GM19438 (cell line): ENCODE results near the gene PRSS53.
"Not testable (repeated sequence)": the region's sequence is repeated elsewhere in the genome, so short reads cannot be mapped to it uniquely, and the experiment has no call there.

Experiments
- ATAC-seq: cut with Tn5 transposase; IDR thresholded peaks from one replicate; pipeline ENCODE4 v1.9.1; 2021; ENCODE audit warnings: low read depth; ENCODE audit not compliant: unreplicated experiment

Gene PRSS53

DNA sequence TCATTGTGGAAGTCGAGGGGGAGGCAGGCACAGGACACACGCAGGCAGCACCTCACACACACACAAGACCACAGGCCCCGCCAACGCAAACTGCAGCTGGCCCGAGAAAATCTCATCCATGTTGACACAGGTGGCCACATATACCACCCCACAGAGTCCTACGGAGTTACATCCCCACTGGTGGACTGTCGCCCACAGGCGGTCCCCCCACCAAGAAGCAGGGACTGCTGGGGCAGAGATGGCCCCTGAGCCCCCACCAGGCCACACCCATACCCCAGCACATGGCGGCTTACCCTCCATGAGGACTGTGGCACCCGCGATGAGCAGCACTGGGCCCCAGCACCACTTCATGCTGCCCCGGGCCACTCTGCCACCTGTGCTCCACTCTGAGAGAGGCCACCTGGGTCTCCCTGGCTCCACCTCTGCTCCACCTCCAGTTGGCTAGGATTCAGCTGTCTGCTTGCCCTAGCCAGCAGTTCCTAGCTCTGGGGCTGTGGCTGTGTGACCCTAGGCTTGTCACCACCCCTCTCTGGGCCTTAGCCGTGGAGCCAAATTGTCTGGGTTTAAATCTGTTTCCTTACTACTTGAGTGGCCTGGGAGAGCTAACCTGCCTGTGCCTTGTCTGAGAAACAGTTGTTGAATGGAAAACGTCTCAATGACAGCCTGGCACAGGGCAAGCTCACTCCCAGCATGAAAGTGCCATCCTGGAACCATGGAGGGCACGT, at the start of gene PRSS53:
Gene PRSS53, minus strand, starts transcription at position 485 of the 725 bp plus-strand sequence. Its CDS starts 134 bp downstream, at position 351.
- ATAC-seq, result no peak

DNA sequence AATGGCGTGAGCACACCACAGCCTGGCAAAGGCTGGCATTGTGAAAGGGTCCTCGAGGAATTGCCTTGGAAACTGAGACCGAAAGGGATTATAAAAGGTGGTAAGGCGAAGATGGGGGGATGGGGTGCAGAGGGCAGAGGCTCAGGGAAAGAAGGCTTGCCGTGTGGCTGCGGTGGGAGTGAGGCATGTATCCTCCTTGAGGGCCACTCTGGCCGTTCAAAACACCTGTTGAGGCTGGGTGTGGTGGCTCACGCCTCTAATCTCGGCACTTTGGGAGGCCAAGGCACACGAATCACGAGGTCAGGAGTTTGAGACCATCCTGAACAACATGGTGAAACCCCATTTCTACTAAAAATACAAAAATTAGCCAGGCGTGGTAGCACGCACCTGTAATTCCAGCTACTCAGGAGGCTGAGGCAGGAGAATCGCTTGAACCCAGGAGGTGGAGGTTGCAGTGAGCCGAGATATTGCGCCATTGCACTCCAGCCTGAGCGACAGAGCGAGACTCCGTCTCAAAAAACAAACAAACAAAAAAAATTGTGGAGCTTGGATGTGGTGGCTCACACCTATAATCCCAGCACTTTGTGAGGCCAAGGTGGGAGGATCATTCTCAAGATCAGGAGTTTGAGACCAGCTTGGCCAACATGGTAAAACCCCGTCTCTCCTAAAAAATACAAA, 48.2 kb upstream of the PRSS53 start:
- not testable (repeated sequence) for ATAC-seq

DNA sequence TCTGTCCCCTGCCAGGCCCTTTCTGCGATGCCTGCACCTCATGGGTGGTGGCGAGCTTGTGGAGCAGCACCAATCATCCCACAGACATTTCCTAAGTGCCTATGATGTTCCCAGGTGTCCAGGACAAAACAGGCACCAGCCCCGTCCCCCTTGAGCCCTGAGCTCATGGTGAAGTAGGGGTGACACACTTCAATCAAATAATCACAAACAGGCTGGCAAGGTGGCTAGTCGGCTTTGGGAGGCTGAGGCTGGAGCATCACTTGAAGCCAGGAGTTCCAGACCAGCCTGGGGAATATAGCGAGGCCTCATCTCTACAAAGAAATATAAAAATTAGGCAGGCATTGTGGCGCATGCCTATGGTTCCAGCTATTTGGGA, 47.5 kb upstream of the PRSS53 start:
- no peak for ATAC-seq

DNA sequence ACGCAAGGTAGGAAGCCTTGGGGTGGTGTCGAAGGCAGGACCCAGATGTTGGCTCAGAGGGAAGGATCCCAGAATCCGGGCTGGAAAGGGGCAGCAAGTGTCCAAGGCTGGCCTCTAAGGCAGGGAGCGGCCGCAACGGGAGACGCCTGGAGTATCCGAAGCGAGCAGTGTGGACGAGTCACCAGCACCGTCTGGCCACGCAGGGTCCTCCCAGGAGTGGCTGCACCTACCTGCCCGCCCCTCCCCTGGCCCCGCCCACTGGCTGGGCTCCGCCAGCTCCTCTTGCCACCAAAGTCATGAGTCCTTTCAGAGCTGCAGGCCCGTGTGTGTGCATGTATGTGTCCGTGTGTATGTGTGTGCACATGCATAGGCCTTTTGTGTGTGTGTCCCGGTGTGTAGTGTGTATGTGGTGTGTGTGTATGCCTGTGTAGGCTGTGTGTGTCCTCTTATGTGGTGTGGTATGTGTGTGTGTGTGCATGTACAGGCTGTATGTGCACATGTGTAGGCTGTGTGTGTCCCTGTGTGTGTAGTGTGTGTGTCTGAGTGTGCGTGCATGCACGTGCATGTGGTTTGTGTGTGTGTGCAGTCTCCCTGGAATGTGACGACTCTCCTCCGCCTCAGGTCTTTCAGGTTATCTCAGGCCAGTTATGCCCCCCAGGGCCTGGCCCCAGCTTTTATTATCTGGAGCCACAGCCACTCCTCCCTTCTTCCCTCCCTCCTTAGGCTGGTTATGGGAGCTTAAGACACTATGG, 47.0 kb upstream of the PRSS53 start, which contains the start of gene PRSS8:
Gene PRSS8, minus strand, starts transcription at position 193 of the 752 bp plus-strand sequence. CDS start 229 bp downstream, outside the sequence.
- ATAC-seq, result no peak

DNA sequence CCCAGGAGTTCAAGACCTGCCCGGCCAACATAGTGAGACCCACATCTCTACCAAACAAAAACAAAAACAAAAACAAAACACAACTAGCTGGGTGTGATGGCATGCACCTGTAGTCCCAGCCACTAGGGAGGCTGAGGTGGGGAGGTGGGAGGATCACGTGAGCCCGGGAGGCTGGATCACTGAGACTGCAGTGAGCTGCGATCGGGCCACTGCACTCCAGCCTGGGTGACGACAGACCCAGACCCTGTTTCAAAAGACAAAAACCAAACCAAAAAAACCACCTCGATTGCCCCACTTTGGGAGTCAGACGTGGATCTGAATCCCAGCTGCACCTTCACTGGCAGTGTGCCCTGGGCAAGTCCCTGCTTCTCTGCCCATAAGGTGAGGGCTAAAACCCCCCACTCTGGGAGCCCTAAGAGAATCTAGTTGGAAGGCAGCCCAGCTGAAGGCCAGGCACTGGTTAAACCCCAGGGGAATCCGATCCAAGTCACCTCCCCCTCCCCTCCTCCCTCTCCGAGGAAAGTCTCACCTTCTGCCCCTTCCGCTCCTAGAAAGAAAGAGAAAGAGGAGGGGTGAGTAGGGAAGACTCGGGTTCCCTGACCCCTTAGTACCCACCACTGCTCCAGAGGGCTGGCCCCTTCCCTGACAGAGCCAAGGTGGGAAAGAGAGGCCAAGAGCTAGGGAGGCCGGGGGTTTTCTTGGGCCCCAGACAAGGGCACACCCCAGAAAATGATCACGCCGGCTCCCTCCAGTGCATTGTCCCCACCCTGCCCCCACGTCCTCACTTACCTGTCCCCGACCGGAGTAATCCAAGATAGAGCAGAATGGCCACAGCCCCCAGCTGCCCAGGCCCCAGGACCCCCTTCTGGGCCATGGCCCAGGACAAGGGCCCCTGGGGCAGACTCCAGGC, 46.1 kb upstream of the PRSS53 start:
- ATAC-seq, result no peak

DNA sequence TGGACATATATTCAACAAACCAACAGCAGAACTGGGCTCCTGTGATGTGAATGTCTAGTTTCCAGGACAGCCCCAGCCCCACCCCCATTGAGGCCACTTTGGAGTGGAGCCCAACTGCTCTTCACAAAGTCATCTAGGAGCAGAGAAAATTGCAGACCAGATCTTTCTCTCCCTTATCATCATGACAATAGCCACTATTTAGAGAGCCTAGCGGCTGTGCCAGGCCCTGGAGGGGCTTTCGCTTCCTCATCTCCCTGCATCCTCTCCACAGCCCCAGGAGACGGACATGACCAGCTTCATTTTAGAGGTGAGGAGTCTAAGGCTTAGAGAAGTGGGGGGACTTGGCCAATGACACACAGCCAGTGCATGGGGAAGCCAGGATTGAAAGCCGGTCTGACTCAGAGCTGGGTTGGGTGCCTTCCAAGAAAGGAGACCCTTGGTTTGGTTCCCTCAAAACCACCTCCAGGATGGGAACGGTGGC, 45.4 kb upstream of the PRSS53 start:
- no peak for ATAC-seq

DNA sequence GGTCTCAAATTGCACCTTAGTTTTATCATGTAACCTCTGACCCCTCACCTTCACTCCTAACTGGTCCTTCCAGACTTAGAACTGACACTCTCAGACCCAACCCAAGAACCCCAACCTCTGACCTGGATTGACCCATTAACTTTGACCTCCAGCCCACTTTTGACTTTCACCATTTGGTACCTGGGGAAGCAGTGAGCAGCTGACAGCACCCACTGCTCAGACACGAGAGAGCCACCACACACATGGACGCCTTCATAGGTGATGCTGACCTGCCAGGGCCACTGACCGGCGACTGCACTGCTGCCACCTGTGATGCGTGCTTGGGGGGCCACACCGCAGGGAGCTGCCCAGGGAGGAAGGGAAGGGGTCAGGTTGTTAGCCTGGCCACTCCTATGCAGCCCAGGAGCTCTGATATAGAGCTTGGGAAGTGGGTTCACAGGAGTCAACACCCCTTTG, 44.3 kb upstream of the PRSS53 start:
- no peak for ATAC-seq

DNA sequence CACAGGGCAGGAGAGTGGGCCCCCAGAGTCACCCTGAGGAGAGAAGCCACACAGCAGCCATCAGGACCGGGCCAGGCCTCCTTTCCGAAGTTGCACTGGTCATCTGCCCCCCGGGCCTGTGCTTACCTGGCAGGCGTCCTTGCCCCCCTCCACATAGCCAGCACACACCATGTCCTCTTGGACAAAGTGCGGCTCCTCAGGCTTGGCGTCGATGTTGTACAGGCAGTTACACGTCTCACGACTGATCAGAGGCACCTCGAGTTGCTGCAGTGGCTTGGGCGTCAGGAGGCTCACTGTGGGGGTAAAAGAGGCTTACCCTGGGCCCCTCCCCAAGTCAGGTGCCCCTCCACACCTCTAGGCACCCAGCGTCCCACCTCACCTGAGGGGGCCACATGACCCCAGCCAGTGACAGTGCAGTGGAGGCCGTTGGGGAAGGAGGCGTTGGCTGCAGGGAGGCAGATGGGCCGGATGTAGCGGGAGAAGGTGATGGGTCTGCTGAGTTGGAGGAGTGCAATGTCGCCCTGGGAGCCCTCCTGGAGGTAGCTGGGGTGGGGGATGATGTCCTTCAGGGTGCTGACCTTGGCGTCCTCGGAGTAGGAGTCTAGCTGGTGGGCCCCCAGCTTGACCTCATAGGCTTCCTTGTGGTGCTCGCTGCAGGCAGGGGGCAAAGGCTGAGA, 43.7 kb upstream of the PRSS53 start:
- ATAC-seq, result no peak

DNA sequence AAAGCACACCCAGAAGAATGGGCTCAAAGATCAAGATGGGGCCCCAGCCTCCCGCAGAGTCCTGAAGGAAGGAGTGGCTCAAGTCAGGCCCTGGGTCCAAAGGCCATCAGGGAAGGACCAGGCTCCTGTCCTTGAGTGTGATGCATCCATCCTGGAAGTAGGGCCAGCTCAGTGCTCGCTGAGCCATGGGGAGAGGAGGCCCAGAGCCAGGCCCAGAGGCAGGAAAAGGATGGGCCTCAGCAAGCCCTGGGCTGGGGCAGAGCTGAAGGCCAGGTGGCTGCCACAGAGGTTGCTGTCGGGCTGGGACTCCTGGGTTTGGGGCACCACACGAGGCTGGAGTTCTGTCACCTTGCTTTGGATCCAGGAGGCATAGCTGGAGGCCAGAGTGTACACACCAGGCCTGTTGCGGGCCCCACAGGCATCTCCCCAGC, 43.1 kb upstream of the PRSS53 start:
- no peak for ATAC-seq

DNA sequence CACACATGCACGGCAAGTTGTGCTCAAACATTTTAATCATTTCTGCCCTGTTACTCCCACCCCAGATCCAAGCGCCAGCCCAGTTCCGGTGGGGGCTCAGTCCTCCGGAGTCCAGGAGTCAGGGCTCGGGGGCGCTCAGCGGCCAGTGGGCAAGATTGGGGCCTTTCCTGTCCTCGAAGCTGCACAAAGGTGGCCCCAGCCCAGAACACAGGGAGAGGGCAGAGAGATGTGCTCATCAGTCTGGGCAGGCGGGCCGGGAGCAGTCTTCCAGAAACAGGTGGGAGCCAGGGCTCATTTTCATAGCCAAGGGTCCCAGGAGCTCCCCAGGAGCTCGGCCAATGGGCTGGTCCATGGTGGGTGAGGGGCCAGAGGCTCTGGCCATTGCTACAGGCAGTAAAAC, 42.7 kb upstream of the PRSS53 start:
- ATAC-seq, result no peak

DNA sequence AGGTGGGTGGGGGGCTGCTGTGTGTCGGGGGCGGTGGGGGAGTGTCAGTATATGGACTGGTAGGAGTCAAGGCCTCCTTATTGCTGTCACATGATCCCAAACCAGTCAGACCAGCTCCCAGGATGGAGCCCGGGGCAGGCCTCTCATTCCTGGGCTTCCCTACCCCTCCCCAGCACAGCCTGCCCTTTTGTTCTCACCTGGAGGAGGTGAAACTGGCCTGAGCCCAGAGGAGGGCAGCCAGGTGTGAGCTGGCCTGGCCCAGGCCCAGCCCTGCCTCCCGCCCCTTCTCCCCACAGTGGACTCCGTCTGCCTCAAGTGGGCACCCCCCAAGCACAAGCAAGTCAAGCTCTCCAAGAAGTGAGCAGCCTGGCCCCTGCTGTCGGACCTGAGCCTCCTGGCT, 42.2 kb upstream of the PRSS53 start:
- ATAC-seq, result no peak

DNA sequence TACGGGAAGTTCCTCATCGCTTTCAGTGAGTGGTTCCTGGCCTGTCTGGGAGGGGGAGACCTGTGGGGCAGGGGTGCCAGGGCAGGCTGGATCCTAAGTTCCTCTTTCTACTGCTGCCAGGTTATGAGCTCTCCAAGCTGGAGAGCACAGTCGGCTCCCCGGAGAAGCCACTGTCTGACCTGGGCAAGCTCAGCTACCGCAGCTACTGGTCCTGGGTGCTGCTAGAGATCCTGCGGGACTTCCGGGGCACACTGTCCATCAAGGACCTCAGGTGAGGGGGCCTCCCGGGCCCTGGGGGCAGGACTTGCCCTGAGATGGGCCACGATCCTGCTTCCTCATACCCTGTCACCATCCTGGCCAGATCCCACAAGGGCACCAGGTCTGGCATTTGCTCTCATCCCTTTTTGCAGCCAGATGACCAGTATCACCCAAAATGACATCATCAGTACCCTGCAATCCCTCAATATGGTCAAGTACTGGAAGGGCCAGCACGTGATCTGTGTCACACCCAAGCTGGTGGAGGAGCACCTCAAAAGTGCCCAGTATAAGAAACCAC, 41.7 kb upstream of the PRSS53 start:
- ATAC-seq, result no peak

DNA sequence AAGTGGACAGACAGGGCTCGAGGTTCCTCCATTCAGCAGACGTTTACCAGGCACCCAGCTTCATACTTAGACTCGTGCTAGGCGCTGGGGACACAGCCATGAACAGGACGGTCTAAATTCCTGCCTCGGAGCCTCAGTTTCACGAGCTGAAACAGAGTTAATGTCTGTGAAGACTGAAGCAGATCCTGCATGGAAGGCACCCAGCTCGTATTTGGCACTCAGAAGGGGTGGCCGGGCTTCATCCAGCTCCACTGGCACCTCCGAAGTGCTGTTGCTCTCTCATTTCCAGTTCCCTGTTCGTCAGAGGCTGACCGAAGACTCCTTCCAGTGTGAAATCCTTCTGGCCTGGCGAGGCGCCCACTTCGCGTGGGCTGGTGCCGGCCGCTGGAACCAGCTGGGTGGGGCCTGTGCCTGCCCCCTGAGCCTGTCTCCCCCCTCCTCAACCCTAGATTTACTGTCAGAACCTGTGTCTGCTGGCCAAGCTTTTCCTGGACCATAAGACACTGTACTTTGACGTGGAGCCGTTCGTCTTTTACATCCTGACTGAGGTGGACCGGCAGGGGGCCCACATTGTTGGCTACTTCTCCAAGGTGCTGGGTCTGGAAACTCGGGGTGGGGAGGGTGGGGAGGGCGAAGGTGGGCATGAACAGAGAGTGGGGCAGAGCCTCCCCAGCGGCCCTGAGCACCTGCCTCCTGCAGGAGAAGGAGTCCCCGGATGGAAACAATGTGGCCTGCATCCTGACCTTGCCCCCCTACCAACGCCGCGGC, 41.0 kb upstream of the PRSS53 start:
- ATAC-seq, result no peak

DNA sequence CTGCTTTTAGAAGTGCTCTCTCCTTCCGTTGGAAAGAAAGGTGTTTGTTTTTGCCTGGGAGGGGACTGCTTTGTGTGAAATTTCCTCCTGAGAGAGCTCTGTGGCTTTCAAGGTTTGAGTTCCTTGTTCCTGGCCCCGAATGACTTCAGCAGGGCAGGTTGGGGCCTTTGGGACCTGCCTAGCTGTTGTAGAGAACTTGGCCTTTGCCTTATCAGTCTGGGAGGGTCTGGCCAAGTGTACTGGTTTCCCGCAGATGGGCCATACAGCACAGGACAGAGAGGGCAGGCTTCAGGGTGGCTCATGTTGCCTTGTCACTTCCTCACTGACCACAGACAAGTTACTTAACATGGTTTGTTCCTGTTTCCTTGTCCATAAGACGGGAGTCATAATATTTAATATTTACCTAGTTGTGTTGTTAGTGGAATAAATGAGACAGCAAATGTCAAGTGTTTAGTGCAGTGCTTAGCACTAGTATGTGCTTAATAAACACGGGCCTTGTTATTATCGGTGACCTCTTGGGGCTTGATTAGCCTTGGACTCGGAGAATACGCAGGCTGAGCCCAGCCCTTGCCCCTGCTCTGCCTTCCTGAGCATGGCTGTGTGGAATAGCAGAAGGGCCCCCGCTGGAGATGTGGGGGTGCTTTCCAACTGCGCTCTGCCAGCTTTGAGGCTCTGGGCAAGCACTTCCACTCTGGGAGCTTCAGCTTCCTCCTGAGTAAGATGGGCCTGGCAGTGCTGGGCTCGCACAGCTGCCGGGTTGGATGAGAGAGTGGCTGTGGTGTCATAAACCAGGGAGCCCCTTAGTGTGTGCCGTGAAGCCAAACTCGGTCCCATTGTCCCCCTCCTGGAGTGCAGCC, 40.2 kb upstream of the PRSS53 start:
- no peak for ATAC-seq

DNA sequence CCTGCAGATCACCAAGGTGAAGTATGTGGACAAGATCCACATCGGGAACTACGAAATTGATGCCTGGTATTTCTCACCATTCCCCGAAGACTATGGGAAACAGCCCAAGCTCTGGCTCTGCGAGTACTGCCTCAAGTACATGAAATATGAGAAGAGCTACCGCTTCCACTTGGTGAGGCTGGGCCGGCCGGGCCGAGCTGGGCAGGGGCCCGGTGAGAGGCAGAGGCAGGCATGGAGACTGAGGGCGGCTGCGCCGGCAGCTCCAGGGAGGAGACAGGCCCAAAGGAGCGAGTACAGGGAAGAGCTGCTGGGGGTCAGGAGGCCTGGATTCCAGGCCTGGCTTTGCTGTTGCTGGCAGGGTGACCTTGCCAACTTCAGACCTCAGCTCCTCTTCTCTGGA, 38.4 kb upstream of the PRSS53 start:
- ATAC-seq, result no peak

DNA sequence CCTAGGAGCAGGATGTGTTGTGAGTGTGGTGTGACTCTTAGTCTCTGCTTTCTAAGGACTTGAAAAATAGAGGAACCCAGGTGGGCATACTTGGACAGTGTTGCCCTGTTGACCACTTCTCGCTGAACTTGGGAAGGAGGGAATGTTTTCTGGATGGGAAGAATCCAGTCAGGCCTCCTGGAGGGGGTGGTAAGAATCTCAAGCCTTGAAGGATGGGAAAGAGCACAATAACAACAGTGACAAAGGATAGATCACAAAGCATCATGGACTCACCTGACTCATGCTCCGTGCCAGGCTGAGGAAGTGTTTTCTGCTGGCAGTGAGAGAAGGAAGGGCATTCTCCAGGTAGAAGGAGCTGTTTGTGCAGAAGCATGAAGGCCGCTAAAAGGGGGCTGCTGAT, 37.1 kb upstream of the PRSS53 start:
- ATAC-seq, result no peak

DNA sequence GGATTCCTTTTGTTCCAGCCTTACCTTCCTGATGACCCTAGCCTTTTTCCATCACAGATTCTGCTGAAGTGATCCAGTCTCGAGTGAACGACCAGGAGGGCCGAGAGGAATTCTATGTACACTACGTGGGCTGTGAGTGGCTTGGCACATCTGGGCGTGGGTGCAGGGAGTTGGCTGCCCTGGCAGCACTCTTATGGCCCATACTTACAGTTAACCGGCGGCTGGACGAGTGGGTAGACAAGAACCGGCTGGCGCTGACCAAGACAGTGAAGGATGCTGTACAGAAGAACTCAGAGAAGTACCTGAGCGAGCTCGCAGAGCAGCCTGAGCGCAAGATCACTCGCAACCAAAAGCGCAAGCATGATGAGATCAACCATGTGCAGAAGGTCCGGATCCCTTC, 31.4 kb upstream of the PRSS53 start:
- no peak for ATAC-seq
